Kidney tubule cell (primary cell): Measurements from ENCODE around the gene CCDC134.
A peak's percentile ranks its signal among the peaks of the same experiment; 100 is the strongest.

Experiments
- DNase-seq: peaks from one replicate; pipeline ENCODE4 v3.0.0-alpha.2; 2018; ENCODE audit warnings: low spot score

CCDC134 gene

GRCh38 chr22:41800348-41801146, at the start of gene CCDC134:
Gene CCDC134, plus strand, starts transcription at chr22:41800679. Its CDS starts 8,212 bp downstream, at chr22:41808891.
- peak; percentile 92 for DNase-seq

- DNase-seq = peak; percentile 30
Measured at GRCh38 chr22:41752011-41752970, 48.2 kb upstream of the CCDC134 start.

- DNase-seq = no peak
Measured at GRCh38 chr22:41753984-41754383, 46.5 kb upstream of the CCDC134 start.

GRCh38 chr22:41757502-41757901, 43.0 kb upstream of the CCDC134 start:
- peak; percentile 21 for DNase-seq

- DNase-seq = no peak
Measured at GRCh38 chr22:41758231-41758630, 42.2 kb upstream of the CCDC134 start.

- no peak for DNase-seq
Measured at GRCh38 chr22:41762980-41763779, 37.3 kb upstream of the CCDC134 start.

- DNase-seq = peak; percentile 86
Measured at GRCh38 chr22:41766476-41766875, 34.0 kb upstream of the CCDC134 start.

- peak; percentile 98 for DNase-seq
Measured at GRCh38 chr22:41768430-41768829, 32.0 kb upstream of the CCDC134 start.

- peak; percentile 73 for DNase-seq
Measured at GRCh38 chr22:41770715-41771468, 29.6 kb upstream of the CCDC134 start.

GRCh38 chr22:41772198-41772597, 28.3 kb upstream of the CCDC134 start:
- peak; percentile 67 for DNase-seq

GRCh38 chr22:41772645-41773044, 27.8 kb upstream of the CCDC134 start:
- peak; percentile 75 for DNase-seq

- no peak for DNase-seq
Measured at GRCh38 chr22:41775338-41775737, 25.1 kb upstream of the CCDC134 start.

GRCh38 chr22:41775976-41776375, 24.5 kb upstream of the CCDC134 start:
- peak; percentile 79 for DNase-seq

- DNase-seq = no peak
Measured at GRCh38 chr22:41776381-41776780, 24.1 kb upstream of the CCDC134 start.

GRCh38 chr22:41777749-41778425, 22.6 kb upstream of the CCDC134 start:
- DNase-seq = no peak

- DNase-seq = no peak
Measured at GRCh38 chr22:41779929-41780505, 20.5 kb upstream of the CCDC134 start.

GRCh38 chr22:41780746-41781505, 19.6 kb upstream of the CCDC134 start:
- DNase-seq = no peak

GRCh38 chr22:41781507-41781906, 19.0 kb upstream of the CCDC134 start:
- peak; percentile 35 for DNase-seq

- DNase-seq = no peak
Measured at GRCh38 chr22:41782316-41782715, 18.2 kb upstream of the CCDC134 start.
